Measurements from ENCODE around the gene RAMP3. TPM values are rescaled to one million over a fixed set of nuclear protein-coding genes. Genes with fewer than 3 reads are reported as not detected.

Gene RAMP3
- total and polyA plus RNA-seq, 9 of the 15 experiments (the other 6 are each of a cell fraction or from before 2014, with no cell fraction given): not detected

DNA sequence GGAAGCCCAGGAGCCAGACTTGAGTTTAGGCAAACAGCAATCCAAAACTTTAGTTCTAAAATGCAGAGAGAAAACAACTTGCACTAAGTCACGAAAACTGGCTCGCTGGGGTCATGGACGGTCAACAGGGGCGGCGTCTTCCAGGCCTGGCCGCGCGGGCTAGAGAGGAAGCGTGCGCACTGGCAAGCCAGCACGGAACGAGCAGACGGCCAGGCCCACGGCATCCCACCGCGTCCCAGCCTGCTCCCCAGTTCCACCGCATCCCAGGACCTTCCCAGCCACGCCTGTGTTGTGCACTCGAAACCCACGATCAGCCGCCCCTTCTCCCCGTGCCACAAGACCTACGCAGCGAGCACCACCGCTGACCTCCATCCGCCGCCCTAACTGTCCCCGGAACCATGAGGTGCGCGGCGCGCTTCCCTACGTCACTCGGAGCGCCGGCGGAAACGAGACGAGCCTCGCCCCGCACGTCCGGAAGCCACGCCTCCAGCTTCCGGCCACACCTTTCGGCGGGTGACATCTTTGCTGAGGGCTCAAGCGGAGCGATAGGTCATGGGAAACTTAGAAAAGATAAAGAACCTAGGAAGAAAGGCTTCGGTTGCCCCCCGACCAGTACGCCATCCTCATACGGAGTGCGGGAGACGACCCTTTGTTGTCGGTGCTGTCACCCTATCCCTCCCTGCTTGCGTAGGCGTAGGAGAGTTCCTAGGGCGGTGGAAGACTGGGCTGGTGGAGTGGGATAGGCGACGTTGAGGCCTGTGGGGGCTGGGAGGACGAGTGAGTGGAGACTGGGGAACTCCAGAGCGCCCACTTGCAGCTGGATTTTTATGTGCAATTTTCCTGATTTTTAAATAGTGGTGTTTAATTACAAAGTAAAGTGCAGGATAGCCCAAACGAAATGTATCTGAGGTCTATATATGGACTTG lies 46.0 kb upstream of the RAMP3 start, which contains the start of gene TBRG4 (continued):
- TF ChIP-seq, protein P1, sequence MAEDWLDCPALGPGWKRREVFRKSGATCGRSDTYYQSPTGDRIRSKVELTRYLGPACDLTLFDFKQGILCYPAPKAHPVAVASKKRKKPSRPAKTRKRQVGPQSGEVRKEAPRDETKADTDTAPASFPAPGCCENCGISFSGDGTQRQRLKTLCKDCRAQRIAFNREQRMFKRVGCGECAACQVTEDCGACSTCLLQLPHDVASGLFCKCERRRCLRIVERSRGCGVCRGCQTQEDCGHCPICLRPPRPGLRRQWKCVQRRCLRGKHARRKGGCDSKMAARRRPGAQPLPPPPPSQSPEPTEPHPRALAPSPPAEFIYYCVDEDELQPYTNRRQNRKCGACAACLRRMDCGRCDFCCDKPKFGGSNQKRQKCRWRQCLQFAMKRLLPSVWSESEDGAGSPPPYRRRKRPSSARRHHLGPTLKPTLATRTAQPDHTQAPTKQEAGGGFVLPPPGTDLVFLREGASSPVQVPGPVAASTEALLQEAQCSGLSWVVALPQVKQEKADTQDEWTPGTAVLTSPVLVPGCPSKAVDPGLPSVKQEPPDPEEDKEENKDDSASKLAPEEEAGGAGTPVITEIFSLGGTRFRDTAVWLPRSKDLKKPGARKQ (CRISPR knock-in tag; IDR thresholded peaks at IDR 0.05): no peak
- TF ChIP-seq HNRNPL (IDR thresholded peaks at IDR 0.05; ENCODE audit: low read depth, low read length) (peak; percentile 43; the same call in 1 of the 2 replicates), ZNF583 (CRISPR knock-in tag; IDR thresholded peaks at IDR 0.05) (no peak), MCM5 (IDR thresholded peaks at IDR 0.05; ENCODE audit: low read depth) (no peak), ZNF263 (CRISPR knock-in tag; IDR thresholded peaks at IDR 0.05; ENCODE audit: borderline replicate concordance) (no peak), PATZ1 (CRISPR knock-in tag; IDR thresholded peaks at IDR 0.05; ENCODE audit: borderline replicate concordance) (no peak), BHLHE40 (IDR thresholded peaks at IDR 0.05; ENCODE audit: low read length) (peak; percentile 81), TEAD1 (CRISPR knock-in tag; IDR thresholded peaks at IDR 0.05) (peak; percentile 19 to 91; a peak in 2 of 4 replicates), ZNF507 (tag; conservative IDR thresholded peaks at IDR 0.05) (no peak), SMARCB1 (IDR thresholded peaks at IDR 0.05; ENCODE audit: insufficient read length, low read depth) (no peak), SMARCA5 (IDR thresholded peaks at IDR 0.05) (no peak), KHSRP (IDR thresholded peaks at IDR 0.05) (peak; percentile 85), GABPB1 (CRISPR knock-in tag; IDR thresholded peaks at IDR 0.05) (peak; percentile 93), ZNF140 (CRISPR knock-in tag; IDR thresholded peaks at IDR 0.05) (no peak), CGGBP1 (CRISPR knock-in tag; IDR thresholded peaks at IDR 0.05) (no peak), E4F1 (CRISPR knock-in tag; IDR thresholded peaks at IDR 0.05; ENCODE audit: borderline replicate concordance) (no peak), MCM7 (IDR thresholded peaks at IDR 0.05) (no peak), SP2 (IDR thresholded peaks at IDR 0.05; ENCODE audit: extremely low read depth, low read depth, low read length, poor library complexity, severe bottlenecking) (no peak), NFXL1 (CRISPR knock-in tag; IDR thresholded peaks at IDR 0.05) (no peak), TBP (optimal IDR thresholded peaks at IDR 0.05; ENCODE audit: low read depth, low read length) (peak; percentile 80), BRD9 (IDR thresholded peaks at IDR 0.05; ENCODE audit: low read depth, partially characterized antibody) (peak; percentile 7), LARP7 (IDR thresholded peaks at IDR 0.05) (no peak), RBM17 (IDR thresholded peaks at IDR 0.05; ENCODE audit: borderline replicate concordance, low read depth, low read length) (no peak)
